Endothelial cell of umbilical vein (primary cell): ENCODE data around the gene STXBP5. TPM values are rescaled to one million over a fixed set of nuclear protein-coding genes. Genes with fewer than 3 reads are reported as not detected.

Experiments used
- BruUV-seq: library from RNA; stranded (reverse); fragments of 400-500 nt; replicated peaks from 2 replicates; lab custom pipeline; 2021; lab: Mats Ljungman, UMichigan
- CTCF ChIA-PET: fragments of 300-600, 350-600 bp; sonication (Branson Sonifier 250); formaldehyde crosslinking; loops from one replicate; lab custom pipeline; 2021; ENCODE audit warnings: antibody characterized with exemption, inconsistent platforms; lab: Charles Lee
- POLR2A ChIA-PET: fragments of 300-600, 350-600 bp; sonication (Branson Sonifier 250); formaldehyde crosslinking; loops from one replicate; lab custom pipeline; 2021; ENCODE audit warnings: antibody characterized with exemption, inconsistent platforms; lab: Charles Lee
- DNase-seq: peaks from one replicate; pipeline ENCODE4 v3.0.0-alpha.2; 2011; ENCODE audit warnings: low read depth, low spot score
- FAIRE-seq: peaks from 2 replicates; lab custom pipeline; 2011; peaks lifted over from hg19 to GRCh38; lab: Jason Lieb, UNC
- H2AFZ ChIP-seq: 2 replicates; pipeline ENCODE4 v1.6.0; 2012; ENCODE audit warnings: low read depth, low read length, control low read depth, inconsistent platforms
- H3K27ac ChIP-seq: 2 replicates; pipeline ENCODE4 v1.5.1; 2011; ENCODE audit warnings: low read depth, mild to moderate bottlenecking, control low read depth, low read length, moderate library complexity; ENCODE audit not compliant: insufficient read depth
- H3K27me3 ChIP-seq, 2 experiments: 2 replicates each; pipeline versions ENCODE4 v1.6.0 to v1.6.1; 2011; ENCODE audit warnings: low read length in 2 of 2, mixed read lengths in 1 of 2; ENCODE audit not compliant: control insufficient read depth in 2 of 2, insufficient read depth in 2 of 2
- H3K36me3 ChIP-seq, 2 experiments: 2 replicates in 1 of 2; 3 replicates in 1 of 2; pipeline ENCODE4 v1.5.1; 2011; ENCODE audit warnings: low read length in 2 of 2, mild to moderate bottlenecking in 1 of 2, moderate library complexity in 1 of 2; ENCODE audit not compliant: control insufficient read depth in 2 of 2, insufficient read depth in 2 of 2; ENCODE audit errors: extremely low read depth in 1 of 2
- H3K4me1 ChIP-seq: 3 replicates; pipeline ENCODE4 v1.5.1; 2011; ENCODE audit warnings: mild to moderate bottlenecking, low read length; ENCODE audit not compliant: control insufficient read depth, insufficient read depth; ENCODE audit errors: extremely low read depth
- H3K4me2 ChIP-seq: 2 replicates; pipeline ENCODE4 v1.6.1; 2011; ENCODE audit warnings: low read length, control low read depth, mixed read lengths; ENCODE audit not compliant: insufficient read depth
- H3K4me3 ChIP-seq, 3 experiments: fragments of 200-600 bp in 1 of 3; sonication (generic), shearing (Covaris generic) in 1 of 3; replicated peaks in 1 of 3; 2 replicates each; pipeline ENCODE4 v1.5.1; 2011 to 2016; ENCODE audit warnings: control low read depth in 3 of 3, low read length in 3 of 3, mild to moderate bottlenecking in 2 of 3, inconsistent platforms in 1 of 3, low read depth in 1 of 3, moderate library complexity in 1 of 3; ENCODE audit not compliant: insufficient read depth in 1 of 3
- H3K79me2 ChIP-seq: 2 replicates; pipeline ENCODE4 v1.6.0; 2012; ENCODE audit warnings: low read length, inconsistent platforms; ENCODE audit not compliant: control insufficient read depth, insufficient read depth
- H3K9ac ChIP-seq: replicated peaks from 2 replicates; pipeline ENCODE3; 2011; ENCODE audit warnings: low read length, control low read depth; ENCODE audit not compliant: insufficient read depth; ENCODE audit errors: extremely low read depth
- H3K9me1 ChIP-seq: replicated peaks from 3 replicates; pipeline ENCODE4 v1.6.0; 2011; ENCODE audit warnings: mild to moderate bottlenecking, low read length; ENCODE audit not compliant: control insufficient read depth, insufficient read depth; ENCODE audit errors: extremely low read depth
- H3K9me3 ChIP-seq: replicated peaks from 2 replicates; pipeline ENCODE4 v1.5.1; 2012; ENCODE audit warnings: low read length, inconsistent platforms; ENCODE audit not compliant: control insufficient read depth, insufficient read depth
- H4K20me1 ChIP-seq: replicated peaks from 2 replicates; pipeline ENCODE3; 2011; ENCODE audit warnings: mild to moderate bottlenecking, low read length; ENCODE audit not compliant: control insufficient read depth, insufficient read depth; ENCODE audit errors: extremely low read depth
- EZH2 ChIP-seq: IDR thresholded peaks from 2 replicates; pipeline ENCODE4 v1.6.1; 2012; ENCODE audit warnings: borderline replicate concordance, low read depth, mild to moderate bottlenecking, moderate library complexity, low read length, inconsistent platforms; ENCODE audit not compliant: severe bottlenecking
- GATA2 ChIP-seq: IDR thresholded peaks from 2 replicates; pipeline ENCODE4 v1.7.0; 2011; ENCODE audit warnings: low read depth, mild to moderate bottlenecking, moderate library complexity, mixed read lengths, low read length; ENCODE audit not compliant: insufficient read length, insufficient read depth
- MYC ChIP-seq: IDR thresholded peaks from one replicate; pipeline ENCODE4 v1.6.1; 2011; ENCODE audit warnings: mild to moderate bottlenecking, low read depth, low read length
- POLR2A ChIP-seq: IDR thresholded peaks from 2 replicates; pipeline ENCODE4 v1.6.1; 2012; ENCODE audit warnings: low read depth, mild to moderate bottlenecking, control low read depth, low read length
- POLR2AphosphoS5 ChIP-seq: IDR thresholded peaks from 2 replicates; pipeline ENCODE4 v1.6.1; 2012; ENCODE audit warnings: low read depth, mild to moderate bottlenecking, control low read depth, low read length, moderate library complexity; ENCODE audit not compliant: insufficient read depth
- dilution Hi-C: fragments of 300-500 bp; cut with MboI; formaldehyde crosslinking; loops from one replicate; pipeline ENCODE4 v1.15.0; 2019; ENCODE audit warnings: low sequenced_read_pairs; ENCODE audit not compliant: extremely low pct_ligation_motif_present
- intact Hi-C: fragments of 100-400 bp; cut with micrococcal nuclease; formaldehyde crosslinking; loops from one replicate; pipeline ENCODE4 v1.10.0; 2022
- polyA plus RNA-seq, 4 experiments: library from polyadenylated mRNA; depleted of rRNA in 3 of 4; stranded (reverse) in 3 of 4; unstranded in 1 of 4; fragments of >200 nt; gene quantifications; 2 replicates each; pipeline versions ENCODE4 v1.2.1 to v1.2.3, GENCODE V29; 2011 to 2012; ENCODE audit warnings: missing spikeins in 1 of 4
- total RNA-seq: library from RNA; stranded (reverse); gene quantifications from 2 replicates; pipeline ENCODE4 v1.2.3, GENCODE V29; 2021
- TF ChIP-seq, protein P1 (sequence below), 2 donors: IDR thresholded peaks; 1 replicate in 1 of 2; 2 replicates in 1 of 2; pipeline ENCODE4 v1.5.1; 2011; ENCODE audit warnings: low read length in 2 of 2, mild to moderate bottlenecking in 2 of 2, moderate library complexity in 2 of 2, control low read depth in 1 of 2, inconsistent platforms in 1 of 2, low read depth in 1 of 2; ENCODE audit not compliant: insufficient read depth in 1 of 2; ENCODE audit errors: extremely low read depth in 1 of 2

The STXBP5 gene
- total and polyA plus RNA-seq, 2 donors (not counting 3 experiments of a cell fraction or from before 2014, with no cell fraction given), result 7.1 to 21.8 TPM

DNA sequence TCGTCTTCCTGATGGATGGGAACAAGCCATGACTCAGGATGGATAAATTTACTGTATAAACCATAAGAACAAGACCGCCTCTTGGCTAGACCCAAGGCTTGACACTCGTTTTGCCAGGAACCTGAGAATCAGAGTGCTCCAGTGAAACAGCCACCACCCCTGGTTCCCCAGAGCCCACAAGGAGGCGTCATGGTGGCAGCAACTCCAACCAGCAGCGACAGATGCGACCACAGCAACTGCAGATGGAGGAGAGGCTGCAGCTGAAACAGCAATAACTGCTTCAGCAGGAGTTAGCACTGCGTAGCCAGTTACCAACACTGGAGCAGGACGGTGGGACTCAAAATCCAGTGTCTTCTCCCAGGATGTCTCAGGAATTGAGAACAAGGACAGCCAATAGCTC, 203.4 kb downstream of the STXBP5 start:
- no peak overlapping the region for H2AFZ ChIP-seq
- no peaks in the 10 kb centered on the region for H3K9me1 ChIP-seq
- dilution Hi-C loops, result no loop called here
- H3K36me3 ChIP-seq, result no peaks in the 10 kb centered on the region
- no peak for TF ChIP-seq EZH2
- TF ChIP-seq, protein P1, sequence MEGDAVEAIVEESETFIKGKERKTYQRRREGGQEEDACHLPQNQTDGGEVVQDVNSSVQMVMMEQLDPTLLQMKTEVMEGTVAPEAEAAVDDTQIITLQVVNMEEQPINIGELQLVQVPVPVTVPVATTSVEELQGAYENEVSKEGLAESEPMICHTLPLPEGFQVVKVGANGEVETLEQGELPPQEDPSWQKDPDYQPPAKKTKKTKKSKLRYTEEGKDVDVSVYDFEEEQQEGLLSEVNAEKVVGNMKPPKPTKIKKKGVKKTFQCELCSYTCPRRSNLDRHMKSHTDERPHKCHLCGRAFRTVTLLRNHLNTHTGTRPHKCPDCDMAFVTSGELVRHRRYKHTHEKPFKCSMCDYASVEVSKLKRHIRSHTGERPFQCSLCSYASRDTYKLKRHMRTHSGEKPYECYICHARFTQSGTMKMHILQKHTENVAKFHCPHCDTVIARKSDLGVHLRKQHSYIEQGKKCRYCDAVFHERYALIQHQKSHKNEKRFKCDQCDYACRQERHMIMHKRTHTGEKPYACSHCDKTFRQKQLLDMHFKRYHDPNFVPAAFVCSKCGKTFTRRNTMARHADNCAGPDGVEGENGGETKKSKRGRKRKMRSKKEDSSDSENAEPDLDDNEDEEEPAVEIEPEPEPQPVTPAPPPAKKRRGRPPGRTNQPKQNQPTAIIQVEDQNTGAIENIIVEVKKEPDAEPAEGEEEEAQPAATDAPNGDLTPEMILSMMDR (IDR thresholded peaks at IDR 0.05; ENCODE audit: extremely low read depth in 1 of 2, insufficient read depth in 1 of 2, low read depth in 1 of 2, low read length in 2 of 2), result no peak
- TF ChIP-seq POLR2AphosphoS5, result no peak
- no peak for TF ChIP-seq MYC
- H3K27ac ChIP-seq, result no peak overlapping the region
- no peaks in the 10 kb centered on the region for H3K9me3 ChIP-seq
- no TSS peak for BruUV-seq
- POLR2A ChIA-PET, result no interaction called here
- H3K4me2 ChIP-seq, result no peak overlapping the region
- no peaks in the 10 kb centered on the region for H4K20me1 ChIP-seq
- intact Hi-C loops, result no loop called here
- CTCF ChIA-PET, result interaction anchor here (1.1 kb wide), 1 partner anchor 25 kb away, joined by 3 read pairs; no protein-coding TSS in a partner anchor
- DNase-seq (no peak), FAIRE-seq (no peak)
- peaks cover 0 to 1% of the 10 kb centered on the region in 2 experiments for H3K27me3 ChIP-seq
- no peaks in the 10 kb centered on the region for H3K4me1 ChIP-seq
- H3K79me2 ChIP-seq, result no peaks in the 10 kb centered on the region
- no peak overlapping the region for H3K9ac ChIP-seq
- no peak overlapping the region for H3K4me3 ChIP-seq

DNA sequence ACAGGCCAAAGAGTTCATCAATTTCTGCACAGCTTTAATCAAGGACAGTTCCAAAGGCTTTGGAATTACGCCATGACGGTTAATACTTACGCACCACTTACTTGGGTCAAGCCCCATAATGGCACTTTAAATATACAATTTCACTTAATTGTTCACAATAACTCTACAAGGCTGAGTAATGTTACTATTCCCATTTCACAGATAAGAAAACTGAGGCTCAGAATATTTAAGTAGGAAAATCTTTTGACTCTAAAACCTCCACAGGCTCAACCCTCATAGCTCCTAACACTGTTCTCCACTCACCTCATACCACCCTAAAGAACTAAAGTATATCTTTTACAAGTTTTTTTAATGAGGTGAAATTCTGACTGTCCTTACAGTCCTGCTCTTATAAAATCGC, 212.4 kb downstream of the STXBP5 start:
- no peak overlapping the region for H3K9ac ChIP-seq
- H3K36me3 ChIP-seq, result no peaks in the 10 kb centered on the region
- no peak overlapping the region for H3K4me2 ChIP-seq
- no peaks in the 10 kb centered on the region for H4K20me1 ChIP-seq
- TF ChIP-seq MYC, result no peak
- no peak for TF ChIP-seq POLR2A
- TF ChIP-seq GATA2, result no peak
- no peak for TF ChIP-seq POLR2AphosphoS5
- no peak overlapping the region for H2AFZ ChIP-seq
- POLR2A ChIA-PET, result interaction anchor here (0.6 kb wide), 1 partner anchor 499 kb away, joined by 4 read pairs; no protein-coding TSS in a partner anchor
- no peak for FAIRE-seq
- no peaks in the 10 kb centered on the region for H3K9me3 ChIP-seq
- no TSS peak for BruUV-seq
- no peaks in the 10 kb centered on the region for H3K9me1 ChIP-seq
- DNase-seq, result no peak
- CTCF ChIA-PET, result interaction anchor here (1.1 kb wide), 1 partner anchor 20 kb away, joined by 3 read pairs; no protein-coding TSS in a partner anchor
- no peak overlapping the region for H3K27ac ChIP-seq
- H3K4me3 ChIP-seq, result no peak overlapping the region
- no peaks in the 10 kb centered on the region for H3K27me3 ChIP-seq
- H3K4me1 ChIP-seq, result no peaks in the 10 kb centered on the region
- dilution Hi-C loops, result no loop called here
- intact Hi-C loops, result no loop called here
- no peaks in the 10 kb centered on the region for H3K79me2 ChIP-seq
